ENCODE measurements around the gene ZNRD2.

DNA sequence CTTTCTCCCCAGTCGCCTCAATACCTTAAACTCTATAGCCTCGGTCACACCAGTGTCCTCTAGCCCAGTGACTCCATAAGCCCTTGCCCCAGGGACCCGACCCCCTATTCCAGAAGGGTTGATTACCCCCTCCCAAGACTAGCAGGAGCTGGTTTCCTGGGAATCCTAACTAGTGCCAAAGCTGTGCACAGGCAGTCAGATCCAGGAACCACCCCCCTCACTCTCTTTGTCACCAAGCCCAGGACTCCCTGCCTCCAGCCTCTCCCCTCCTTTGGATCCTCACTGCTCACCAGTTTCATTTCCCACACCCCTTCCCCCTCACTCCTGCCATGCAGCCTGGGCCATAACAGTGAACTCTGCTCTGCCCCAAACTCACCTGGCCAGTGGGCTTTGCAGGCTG lies 21.9 kb upstream of the ZNRD2 start:
- TF ChIP-seq POLR2AphosphoS5 (IDR thresholded peaks at IDR 0.05; ENCODE audit: borderline replicate concordance, low read depth, low read length) (no peak), EZH2 (IDR thresholded peaks at IDR 0.05) (no peak)
